ENCODE results near the gene STMN1. TPM values are rescaled to one million over a fixed set of nuclear protein-coding genes. Genes with fewer than 3 reads are reported as not detected.

STMN1 gene
- polyA plus RNA-seq, 1 donor (not counting 4 experiments of a cell fraction or from before 2014, with no cell fraction given), result 82.8 TPM

- no peak overlapping the region for H3K4me2 ChIP-seq (ENCODE audit: control insufficient read depth, extremely low read depth, insufficient read depth, low read depth, low read length)
These were observed 44.6 kb downstream of the STMN1 start for GRCh38 chr1:25861316-25862286.

GRCh38 chr1:25858906-25859789 is 47.1 kb downstream of the STMN1 start, which contains the start of gene AUNIP:
Gene AUNIP, minus strand, starts transcription at chr1:25859457. Its CDS starts 100 bp downstream, at chr1:25859357.
- H3K4me3 ChIP-seq (ENCODE audit: control insufficient read depth in 2 of 3, extremely low read depth in 1 of 3, insufficient read depth in 2 of 3, low read depth in 1 of 3, low read length in 3 of 3), result peak within 1 kb of the TSS; percentile 68 to 95 (median 88)
- peak within 1 kb of the TSS; percentile 98 for H2AFZ ChIP-seq (ENCODE audit: control insufficient read depth, low read length)
- H3K9me3 ChIP-seq (ENCODE audit: control insufficient read depth, low read depth, low read length), result no peaks in the 10 kb centered on the region
- H3K9ac ChIP-seq (ENCODE audit: control insufficient read depth, extremely low read depth, insufficient read depth, low read length), result peak within 1 kb of the TSS; percentile 97
- no peaks in the 10 kb centered on the region for H3K9me1 ChIP-seq (ENCODE audit: control insufficient read depth, extremely low read depth, insufficient read depth, low read length)
- peak within 1 kb of the TSS; percentile 86 for H3K27ac ChIP-seq (ENCODE audit: control insufficient read depth, insufficient read depth, low read length)
- peaks cover 40% of the 10 kb centered on the region for H3K79me2 ChIP-seq (ENCODE audit: control insufficient read depth, insufficient read depth, low read length)
- H3K4me2 ChIP-seq (ENCODE audit: control insufficient read depth, extremely low read depth, insufficient read depth, low read depth, low read length), result peak within 1 kb of the TSS; percentile 97
- peaks cover 9 to 14% of the 10 kb centered on the region in 2 experiments for H3K36me3 ChIP-seq (ENCODE audit: control insufficient read depth in 2 of 2, extremely low read depth in 1 of 2, insufficient read depth in 2 of 2, low read length in 2 of 2)
- peaks cover 13% of the 10 kb centered on the region for H3K4me1 ChIP-seq (ENCODE audit: control insufficient read depth, extremely low read depth, insufficient read depth, low read length)
- no peaks in the 10 kb centered on the region for H3K27me3 ChIP-seq (ENCODE audit: control insufficient read depth, extremely low read depth, insufficient read depth, low read length)
- DNase-seq (ENCODE audit: low read depth, low spot score) (no peak), FAIRE-seq (no peak)
- H4K20me1 ChIP-seq (ENCODE audit: control insufficient read depth, extremely low read depth, insufficient read depth, low read length), result no peaks in the 10 kb centered on the region
- TF ChIP-seq, protein P1, sequence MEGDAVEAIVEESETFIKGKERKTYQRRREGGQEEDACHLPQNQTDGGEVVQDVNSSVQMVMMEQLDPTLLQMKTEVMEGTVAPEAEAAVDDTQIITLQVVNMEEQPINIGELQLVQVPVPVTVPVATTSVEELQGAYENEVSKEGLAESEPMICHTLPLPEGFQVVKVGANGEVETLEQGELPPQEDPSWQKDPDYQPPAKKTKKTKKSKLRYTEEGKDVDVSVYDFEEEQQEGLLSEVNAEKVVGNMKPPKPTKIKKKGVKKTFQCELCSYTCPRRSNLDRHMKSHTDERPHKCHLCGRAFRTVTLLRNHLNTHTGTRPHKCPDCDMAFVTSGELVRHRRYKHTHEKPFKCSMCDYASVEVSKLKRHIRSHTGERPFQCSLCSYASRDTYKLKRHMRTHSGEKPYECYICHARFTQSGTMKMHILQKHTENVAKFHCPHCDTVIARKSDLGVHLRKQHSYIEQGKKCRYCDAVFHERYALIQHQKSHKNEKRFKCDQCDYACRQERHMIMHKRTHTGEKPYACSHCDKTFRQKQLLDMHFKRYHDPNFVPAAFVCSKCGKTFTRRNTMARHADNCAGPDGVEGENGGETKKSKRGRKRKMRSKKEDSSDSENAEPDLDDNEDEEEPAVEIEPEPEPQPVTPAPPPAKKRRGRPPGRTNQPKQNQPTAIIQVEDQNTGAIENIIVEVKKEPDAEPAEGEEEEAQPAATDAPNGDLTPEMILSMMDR (optimal IDR thresholded peaks at IDR 0.05 in 1 of 3, IDR thresholded peaks at IDR 0.05 in 1 of 3, conservative IDR thresholded peaks at IDR 0.05 in 1 of 3; ENCODE audit: extremely low read depth in 1 of 3, insufficient read depth in 2 of 3, low read length in 3 of 3), result no peak
- no peak for TF ChIP-seq EZH2 (IDR thresholded peaks at IDR 0.05; ENCODE audit: low read length)
- dilution Hi-C loops (cut with MboI; ENCODE audit: extremely low pct_ligation_motif_present, low sequenced_read_pairs), result no loop called here

More at GRCh38 chr1:25861316-25862286, 44.6 kb downstream of the STMN1 start:
- H3K27ac ChIP-seq (ENCODE audit: control insufficient read depth, insufficient read depth, low read length), result no peak overlapping the region
- H2AFZ ChIP-seq (ENCODE audit: control insufficient read depth, low read length), result no peak overlapping the region
- no peak for FAIRE-seq
- peaks cover 13% of the 10 kb centered on the region for H3K4me1 ChIP-seq (ENCODE audit: control insufficient read depth, extremely low read depth, insufficient read depth, low read length)
- H3K27me3 ChIP-seq (ENCODE audit: control insufficient read depth, extremely low read depth, insufficient read depth, low read length), result no peaks in the 10 kb centered on the region
- no peaks in the 10 kb centered on the region for H3K9me1 ChIP-seq (ENCODE audit: control insufficient read depth, extremely low read depth, insufficient read depth, low read length)
- dilution Hi-C loops (cut with MboI; ENCODE audit: extremely low pct_ligation_motif_present, low sequenced_read_pairs), result no loop called here
- H3K9me3 ChIP-seq (ENCODE audit: control insufficient read depth, low read depth, low read length), result no peaks in the 10 kb centered on the region
- no peaks in the 10 kb centered on the region for H4K20me1 ChIP-seq (ENCODE audit: control insufficient read depth, extremely low read depth, insufficient read depth, low read length)
- H3K9ac ChIP-seq (ENCODE audit: control insufficient read depth, extremely low read depth, insufficient read depth, low read length), result no peak overlapping the region
- DNase-seq (ENCODE audit: low read depth, low spot score), result no peak
- TF ChIP-seq, protein P1 (optimal IDR thresholded peaks at IDR 0.05 in 1 of 3, IDR thresholded peaks at IDR 0.05 in 1 of 3, conservative IDR thresholded peaks at IDR 0.05 in 1 of 3; ENCODE audit: extremely low read depth in 1 of 3, insufficient read depth in 2 of 3, low read length in 3 of 3), result no peak
- H3K36me3 ChIP-seq (ENCODE audit: control insufficient read depth in 2 of 2, extremely low read depth in 1 of 2, insufficient read depth in 2 of 2, low read length in 2 of 2), result peaks cover 12 to 16% of the 10 kb centered on the region in 2 experiments
- H3K4me3 ChIP-seq (ENCODE audit: control insufficient read depth in 2 of 3, extremely low read depth in 1 of 3, insufficient read depth in 2 of 3, low read depth in 1 of 3, low read length in 3 of 3), result no peak overlapping the region
- H3K79me2 ChIP-seq (ENCODE audit: control insufficient read depth, insufficient read depth, low read length), result peaks cover 20% of the 10 kb centered on the region
